CD4-positive, alpha-beta T cell treated with Interleukin-10 for 1 hour (primary cell): ENCODE data around the gene ALDH1A1.

ENCODE experiments used
- DNase-seq: peaks from one replicate; pipeline ENCODE4 v3.0.0-alpha.2; 2020

Gene ALDH1A1

DNA sequence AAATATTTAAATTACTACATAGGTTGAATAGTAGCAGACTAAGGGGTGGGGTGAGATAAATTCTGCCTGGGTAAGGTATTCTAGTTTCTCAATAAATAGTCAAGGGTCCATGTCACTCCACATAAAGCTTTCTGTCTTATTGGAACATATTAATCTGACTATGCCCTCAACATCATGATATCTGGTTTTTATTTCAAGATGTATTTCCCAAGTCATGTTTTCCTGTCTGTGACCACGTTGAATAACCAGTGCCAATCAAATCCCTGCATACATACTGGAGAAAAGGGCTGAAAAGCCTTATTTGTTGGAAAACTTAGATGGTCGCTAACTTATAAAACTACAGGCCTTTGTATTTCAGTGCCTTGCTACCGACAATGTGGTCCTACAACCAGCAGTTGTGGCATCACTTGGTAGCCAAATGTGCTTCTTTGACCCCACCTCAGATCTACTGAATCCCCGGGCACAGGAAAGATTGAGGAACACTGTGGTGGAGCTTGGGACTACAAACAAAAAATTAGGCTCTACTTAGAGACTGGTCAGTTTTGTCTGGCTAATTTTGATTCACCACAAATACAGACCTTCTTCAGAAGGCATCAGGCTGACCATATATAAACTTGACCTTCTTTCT lies 39.4 kb downstream of the ALDH1A1 start:
- no peak for DNase-seq

DNA sequence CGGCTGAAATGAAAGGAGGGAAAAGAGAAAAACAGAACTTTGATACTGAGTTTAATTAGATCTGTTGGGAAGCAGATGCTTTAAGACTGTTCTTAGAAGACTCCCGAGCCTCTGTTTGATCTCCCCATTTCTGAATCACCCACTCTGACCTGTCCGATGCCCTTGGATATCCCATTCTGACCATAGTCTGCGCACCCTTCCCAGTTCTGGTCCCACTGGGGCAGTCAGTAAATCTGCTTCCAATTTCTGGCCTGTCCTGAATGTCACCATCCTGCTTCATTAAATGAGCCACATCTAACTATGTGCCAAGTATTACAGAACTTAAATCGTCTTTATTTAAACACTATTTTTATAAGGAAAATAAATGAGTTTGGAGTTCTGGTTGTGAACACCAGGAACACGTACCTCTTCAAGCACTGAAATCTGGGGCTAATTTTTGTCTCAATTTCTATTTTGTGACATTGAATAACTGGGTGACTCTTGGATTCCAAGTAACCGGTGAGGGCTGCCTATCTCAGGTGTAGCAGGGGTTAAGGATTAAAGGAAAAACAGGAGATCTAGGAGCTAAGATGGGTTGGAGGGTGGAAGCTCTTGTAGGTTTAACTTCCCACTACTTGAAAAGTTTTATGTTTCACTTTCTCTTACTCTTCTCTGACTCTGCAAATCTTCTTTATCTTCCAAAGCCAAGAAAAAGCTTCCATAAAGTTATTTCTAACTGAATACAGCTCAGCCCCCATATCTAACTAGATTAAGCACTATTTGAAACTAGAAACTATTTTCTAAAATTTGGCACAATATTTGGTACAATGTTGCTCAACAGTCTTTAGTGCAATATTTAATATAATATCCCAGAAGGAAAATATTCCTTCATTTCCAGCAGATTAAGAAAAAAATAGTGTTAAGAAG lies 40.1 kb downstream of the ALDH1A1 start:
- DNase-seq = no peak

DNA sequence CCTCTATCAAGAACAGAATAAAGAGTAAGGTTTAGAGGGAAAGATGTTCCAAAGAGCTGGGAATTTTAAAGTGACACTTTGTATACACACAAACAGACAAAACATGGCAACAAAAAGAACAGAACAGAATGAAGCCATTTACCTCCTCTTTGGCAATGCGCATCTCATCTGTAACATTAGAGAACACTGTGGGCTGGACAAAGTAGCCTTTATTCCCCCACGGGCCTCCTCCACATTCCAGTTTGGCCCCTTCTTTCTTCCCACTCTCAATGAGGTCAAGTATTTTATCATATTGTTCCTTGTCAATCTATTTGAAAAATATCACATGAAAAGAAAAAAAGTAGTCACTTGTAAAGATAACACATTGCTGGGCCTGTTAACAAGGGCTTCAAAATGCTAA lies 41.0 kb downstream of the ALDH1A1 start:
- DNase-seq = no peak

DNA sequence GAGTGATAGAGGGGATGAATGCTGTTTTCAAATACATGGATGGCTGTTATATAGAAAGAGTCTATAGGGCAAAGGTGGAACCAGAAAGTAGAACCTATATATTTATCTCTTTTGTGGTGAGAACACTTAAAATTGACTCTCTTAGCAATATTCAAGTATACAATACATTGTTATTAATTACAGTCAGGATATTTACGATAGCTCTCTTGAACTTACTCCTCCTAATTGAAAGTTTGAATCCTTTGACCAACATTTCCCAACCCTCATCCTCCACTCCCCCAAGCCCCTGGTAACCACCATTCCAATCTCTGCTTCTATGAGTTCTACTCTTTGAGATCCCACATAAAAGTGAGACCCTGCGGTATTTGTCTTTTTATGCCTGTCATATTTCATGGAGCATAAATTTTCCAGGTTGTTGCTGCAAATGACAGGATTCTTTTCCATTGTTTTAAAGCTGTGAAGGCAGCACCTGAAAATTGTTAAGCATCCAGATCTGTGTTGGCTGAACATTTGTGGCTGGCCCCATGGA lies 41.5 kb downstream of the ALDH1A1 start:
- no peak for DNase-seq

DNA sequence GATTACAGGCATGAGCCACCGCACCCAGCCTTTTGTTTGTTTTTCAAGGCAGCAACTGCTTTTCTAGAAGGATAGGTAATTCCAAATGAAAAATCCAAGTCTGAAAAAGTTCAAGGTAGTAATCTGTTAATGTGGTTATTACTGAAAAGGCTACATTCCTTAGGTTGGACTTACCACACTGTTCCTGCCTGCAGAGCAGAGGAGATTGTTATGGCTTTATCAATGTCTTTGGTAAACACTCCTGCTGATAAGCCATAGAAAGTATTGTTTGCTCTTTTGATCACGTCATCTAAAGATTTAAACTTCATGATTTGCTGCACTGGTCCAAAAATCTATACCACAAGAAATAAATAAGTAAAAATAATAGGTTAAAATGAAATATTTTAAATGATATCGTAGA lies 43.4 kb downstream of the ALDH1A1 start:
- no peak for DNase-seq

DNA sequence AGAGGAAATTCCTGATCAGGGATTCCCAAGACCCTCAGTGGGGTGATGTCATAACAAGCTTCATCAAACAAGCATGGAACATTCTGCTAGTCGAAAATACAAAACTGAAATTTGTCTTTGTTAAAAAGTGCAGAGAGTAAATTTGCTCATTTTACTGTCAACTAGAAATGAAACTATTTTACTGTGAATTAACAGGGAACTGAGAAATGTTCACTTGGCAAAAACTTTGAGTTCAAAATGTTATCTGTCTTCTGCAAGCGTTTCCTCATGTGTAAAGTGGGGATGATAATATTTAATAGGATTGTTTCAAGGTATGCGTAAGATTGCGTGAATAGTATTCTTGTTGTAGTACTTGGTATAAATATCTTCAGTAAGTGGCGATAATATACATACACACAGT lies 45.4 kb downstream of the ALDH1A1 start:
- DNase-seq = no peak

DNA sequence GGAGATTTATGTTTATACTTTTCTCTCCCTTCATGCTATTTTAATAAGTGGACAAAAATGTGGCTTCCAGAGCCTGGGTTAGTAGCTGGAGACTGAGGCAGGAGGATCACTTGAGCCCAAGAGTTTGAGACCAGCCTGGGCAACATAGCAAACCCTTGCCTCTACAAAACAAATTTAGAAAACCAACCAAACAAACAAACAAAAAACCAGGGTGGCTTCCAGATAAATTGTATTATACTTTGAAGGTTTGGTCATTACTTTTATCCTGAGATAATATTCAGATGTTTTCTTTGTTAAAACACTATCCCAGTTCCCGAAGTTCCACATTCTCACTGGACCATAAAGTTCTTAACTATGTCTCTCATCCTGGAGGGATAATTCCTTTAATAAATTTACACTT lies 46.0 kb downstream of the ALDH1A1 start:
- no peak for DNase-seq

DNA sequence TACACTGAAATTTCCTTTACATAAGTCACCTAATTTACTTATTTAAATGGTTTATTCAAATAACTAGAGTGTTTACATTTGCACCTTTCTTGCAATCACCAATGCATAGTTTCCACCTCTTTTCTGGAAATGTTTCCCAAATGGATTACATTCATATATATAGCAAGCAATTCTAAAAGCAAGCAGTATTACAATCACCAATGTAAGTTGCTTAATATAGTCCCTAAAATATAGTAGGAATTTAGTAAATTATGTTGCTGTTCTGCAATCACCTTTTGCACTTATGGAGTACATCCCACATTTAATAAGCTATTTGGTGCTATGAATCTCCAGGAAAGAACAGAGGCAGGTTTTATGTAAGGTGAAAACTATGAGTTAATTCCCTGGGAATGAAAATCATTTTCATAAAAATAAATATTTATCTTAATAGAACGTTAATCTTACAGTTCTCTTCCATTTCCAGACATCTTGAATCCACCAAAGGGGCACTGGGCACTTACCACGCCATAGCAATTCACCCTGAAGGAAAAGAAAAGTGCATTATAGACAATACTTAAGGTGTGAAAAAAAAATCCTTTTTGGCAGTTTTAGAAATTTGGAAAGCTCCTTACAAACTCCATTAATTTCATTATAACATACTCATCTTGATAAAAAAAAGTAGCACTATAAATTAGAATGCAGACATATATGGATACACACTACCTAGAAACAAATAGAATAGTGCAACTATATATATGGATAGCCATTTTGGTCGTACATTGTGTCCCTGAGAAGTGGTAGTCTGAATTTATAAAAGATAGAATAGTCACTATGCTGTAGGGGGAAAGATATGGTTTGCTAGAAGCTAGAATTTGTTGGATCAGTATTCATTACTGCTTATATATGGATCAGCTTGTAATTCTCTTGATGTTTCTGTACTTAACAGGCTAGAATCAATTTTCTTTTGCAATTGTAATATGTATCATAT lies 47.1 kb downstream of the ALDH1A1 start:
- DNase-seq = no peak

DNA sequence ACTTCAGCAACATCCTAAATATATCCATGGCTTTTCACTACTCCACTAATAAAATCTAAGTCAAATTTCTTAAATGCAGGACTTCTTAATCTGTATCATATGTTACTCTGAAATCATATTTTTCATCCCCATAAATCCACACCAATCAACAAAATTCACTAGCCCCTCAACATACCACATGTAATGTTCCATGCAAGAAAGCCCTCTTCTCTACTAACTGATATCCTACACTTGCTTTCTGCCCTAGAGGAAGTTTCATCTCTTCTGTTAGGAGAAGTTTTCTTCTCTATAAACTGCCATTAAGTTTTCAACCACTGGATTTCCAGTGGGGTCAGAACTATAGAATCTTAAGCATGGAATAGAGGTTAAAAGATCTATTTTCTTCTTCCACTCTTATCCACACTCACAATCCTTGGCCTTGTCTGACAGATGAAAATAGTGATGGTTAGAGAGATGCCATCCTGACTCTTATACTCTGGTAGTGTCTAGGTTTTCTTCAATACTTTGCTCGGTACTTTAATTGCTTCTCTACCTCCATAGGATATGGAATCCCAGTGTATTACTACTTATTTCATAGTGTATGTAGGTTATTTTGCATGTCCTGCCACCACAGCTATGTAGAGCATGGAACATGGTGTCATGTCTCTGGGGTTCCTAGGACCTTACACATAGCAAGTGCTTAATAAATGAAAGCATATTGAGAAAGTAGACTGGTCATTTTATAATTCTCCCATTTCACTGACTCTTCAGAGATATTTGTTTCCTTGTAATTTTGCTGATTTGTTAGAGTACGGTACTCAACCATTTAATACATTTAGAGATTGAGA lies 48.4 kb downstream of the ALDH1A1 start:
- DNase-seq = no peak

DNA sequence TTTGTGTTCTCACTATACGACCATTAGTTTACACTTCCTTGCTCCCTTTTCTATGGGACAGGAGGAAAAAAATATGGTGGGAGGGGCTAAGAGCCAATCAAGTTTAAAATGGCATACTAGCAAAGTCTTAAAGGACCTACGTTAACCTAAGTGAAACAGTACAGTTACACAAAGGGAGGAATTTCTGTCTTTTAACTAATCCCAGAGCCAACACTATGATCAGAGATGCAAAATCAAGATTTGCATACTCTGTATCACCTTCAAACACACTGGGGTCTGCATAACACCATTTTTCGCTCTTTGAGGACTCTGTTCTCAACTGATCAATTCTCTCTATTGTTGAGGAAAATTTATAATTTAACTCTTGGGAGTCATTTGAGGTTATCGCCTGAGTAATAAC lies 49.8 kb downstream of the ALDH1A1 start:
- DNase-seq = no peak

DNA sequence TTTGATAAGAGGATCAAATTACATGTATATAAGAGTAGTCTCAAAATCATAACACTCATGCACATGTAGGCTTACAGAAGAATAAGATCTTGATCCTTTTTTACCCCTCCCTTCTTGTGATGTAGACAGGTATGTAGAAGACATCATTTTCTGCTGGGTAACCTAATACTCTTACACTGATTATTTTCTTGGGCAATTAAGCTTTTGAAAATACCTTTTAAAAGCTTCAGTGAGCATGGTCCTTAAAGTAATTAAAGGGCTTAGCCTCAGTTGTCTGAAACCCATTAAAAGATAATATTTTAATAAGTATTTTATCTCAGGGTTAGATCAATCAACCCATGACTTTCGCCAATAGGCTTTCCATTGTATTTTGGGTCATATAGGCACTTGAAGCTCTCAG lies 50.6 kb downstream of the ALDH1A1 start:
- no peak for DNase-seq

DNA sequence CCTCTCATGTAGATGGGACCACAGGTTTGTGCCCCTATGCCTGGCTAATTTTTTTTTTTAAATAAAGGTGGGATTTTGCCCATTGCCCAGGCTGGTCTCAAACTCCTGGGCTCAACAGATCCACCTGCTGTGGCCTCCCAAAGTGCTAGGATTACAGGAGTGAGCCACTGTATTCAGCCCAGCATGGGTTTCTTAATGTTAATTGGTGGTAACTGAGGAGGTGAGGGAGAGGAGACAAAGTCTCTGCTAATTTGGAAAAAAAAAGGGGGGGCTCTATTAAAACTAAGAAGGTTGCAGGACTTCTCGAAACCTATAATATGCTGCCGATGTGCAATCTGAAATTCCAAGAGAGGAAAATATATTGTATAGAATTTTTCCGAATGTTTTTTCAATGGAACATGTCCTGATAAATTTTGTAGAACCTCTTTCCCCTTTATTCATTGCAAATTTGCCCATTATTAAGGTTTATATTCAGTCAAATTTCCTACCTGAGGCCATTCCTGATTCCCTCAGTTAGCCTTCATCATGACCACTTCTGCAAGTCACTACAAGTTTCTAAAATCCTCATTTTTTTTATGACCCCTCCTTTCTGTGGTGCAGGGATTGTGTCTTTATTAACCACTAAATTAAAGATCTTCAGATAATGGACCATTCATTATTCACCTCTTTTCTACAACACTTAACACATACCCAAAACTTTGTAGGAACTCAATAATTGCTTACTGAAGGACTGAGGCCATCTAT lies 52.9 kb downstream of the ALDH1A1 start:
- no peak for DNase-seq

DNA sequence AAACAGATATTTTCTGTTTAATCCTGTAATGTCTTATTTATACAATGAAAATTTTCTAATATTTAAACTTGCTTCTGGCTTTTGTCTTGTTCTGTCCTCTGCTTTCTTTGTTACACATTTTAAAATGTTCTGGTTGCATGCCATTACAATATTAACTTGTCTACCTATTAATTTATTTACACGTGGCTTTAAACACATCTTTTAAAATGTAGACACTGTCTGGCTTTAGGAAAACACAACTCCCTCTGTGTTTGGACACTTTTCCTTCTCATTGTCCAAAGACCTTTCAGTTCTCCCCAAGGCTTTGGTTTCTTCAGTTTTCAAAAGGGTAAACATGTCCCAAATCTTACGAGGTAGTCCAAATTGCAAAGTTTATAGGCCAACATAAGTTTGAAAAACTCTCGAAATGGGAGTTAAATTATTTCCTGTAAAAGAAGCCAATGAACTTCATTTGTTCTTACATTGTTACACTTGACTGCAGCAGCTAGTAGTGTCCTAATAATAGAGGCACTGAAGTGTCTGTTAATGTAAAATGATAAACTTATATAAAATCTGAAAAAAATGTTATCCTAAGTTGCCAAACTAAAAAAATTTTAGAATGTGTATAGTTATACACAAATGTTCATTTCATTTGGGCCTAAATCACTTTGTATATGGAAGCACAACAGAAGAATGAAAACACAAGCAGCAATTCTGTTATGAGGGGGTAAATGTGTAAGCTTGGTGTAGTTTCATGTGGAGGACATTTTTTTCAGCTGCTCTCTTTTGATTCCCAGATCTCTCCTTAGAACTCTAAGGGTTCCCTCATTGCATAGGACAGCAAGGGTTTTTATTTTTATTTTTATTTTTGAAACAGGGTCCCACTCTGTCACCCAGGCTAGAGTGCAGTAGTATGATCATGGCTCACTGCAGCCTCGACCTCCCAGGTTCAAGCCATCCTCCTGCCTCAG lies 53.8 kb downstream of the ALDH1A1 start:
- no peak for DNase-seq

DNA sequence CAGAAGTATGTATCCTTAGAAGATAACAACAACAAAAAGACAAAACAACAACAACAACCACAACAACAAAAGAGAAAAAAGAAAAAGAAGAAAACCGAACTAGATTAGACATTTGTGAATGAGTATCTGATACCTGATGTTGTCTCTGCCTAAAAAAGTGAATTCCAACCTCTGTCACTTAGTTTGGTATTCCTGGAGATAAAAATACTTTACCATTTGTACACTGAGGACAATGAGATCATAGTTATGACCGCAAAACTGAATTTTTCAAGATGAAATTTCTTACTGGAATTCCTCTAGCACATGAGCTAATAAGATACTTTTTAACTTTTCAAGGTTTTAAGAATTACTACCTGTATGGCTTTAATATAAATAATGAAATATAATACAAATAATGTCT lies 54.5 kb downstream of the ALDH1A1 start:
- no peak for DNase-seq

DNA sequence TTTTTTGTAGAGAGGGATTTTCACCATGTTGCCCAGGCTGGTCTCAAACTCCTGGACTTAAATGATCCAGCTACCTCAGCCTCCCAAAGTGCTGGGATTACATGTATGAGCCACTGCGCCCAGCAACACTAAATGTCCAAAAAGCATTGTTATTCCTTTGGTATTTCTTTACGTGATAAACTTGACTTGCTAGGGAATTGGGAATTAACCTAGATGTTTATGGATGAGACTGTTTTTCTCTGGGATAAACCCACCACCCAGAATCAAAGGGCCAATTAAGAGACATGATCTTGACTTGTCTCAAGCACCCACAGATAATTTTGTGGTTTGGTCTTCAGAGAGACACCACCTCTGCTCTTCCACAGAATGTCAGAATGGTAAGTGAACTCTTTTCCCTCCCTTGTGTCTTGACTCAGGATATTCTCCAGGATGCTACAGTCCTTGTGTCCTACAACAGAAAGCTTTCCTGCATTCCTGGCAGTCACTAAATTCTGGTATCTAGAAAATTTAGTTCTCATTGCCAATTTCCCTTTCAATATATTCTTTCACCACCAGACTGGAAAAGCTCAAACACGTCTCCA lies 55.7 kb downstream of the ALDH1A1 start:
- DNase-seq = no peak

DNA sequence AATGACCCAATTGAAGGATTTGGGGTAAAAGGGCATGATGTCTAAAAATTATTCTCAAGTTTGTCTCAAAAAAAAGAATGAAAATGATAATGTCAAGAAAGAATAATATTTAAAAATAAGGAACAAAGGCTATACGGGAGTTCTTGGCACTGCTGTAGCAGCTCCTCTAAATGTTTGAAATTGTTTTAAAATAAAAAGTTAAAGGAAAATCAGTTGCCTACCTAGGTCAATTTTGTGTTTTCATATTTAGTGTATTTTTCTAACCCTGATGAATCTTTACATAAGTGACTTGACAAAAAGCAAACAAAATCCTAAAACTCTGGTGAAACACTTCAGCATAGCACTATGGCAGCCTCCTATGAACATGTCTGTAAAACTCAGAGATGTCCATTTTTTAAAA lies 56.4 kb downstream of the ALDH1A1 start:
- no peak for DNase-seq

DNA sequence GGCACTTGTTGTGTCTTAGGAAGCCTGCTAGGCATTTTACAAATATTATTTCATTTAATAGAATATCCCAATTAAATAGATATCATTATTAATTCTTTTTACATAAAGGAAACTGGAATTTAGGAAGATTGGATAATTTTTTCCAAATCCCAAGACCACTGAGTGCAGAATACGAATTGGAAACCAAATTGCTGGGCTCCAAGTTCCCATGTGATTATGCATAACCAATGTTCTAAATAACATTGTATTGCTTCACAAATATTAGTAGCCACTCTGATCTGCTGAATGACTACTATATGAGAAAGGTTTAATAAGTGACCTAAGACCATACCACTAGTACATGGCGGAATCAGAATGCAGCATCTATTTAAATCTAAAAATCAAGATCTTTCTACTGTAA lies 57.7 kb downstream of the ALDH1A1 start:
- no peak for DNase-seq

DNA sequence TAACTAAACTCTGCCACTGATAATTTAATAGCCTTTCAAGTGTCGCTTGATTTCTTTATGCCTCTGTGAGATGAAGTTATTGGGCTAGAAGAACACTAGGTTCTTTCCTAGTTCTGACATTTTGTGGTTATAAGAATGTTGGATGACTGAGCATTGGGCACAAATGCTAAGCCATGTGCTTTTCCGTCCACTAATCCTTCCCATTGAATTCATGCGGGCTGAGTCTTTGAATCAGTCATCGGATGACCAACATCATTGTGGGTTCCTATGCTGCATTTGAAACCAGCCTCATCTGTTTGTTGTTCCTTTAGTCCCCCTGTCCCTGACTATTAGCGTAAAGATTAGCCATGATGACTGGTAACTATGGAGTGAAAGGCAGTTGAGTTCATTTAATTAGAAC lies 58.5 kb downstream of the ALDH1A1 start:
- DNase-seq = no peak

DNA sequence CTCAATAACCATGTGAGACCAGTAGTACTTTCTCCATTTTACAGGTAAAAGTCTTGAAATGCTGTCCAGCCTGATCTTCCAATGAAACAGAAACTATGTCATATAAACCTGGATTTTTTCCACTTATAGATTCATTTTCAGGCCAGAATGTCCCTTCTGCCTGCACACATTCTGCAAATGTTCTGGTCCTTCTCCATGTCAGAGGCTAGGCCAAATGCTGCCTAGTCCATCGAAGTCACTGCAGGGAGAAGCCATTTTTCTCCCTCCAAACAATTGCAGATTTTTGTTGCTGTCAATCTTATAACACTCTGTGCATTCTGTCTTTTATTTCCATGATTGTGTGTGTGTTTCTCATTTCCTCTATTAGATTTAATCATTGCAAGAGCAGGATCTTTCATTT lies 59.4 kb downstream of the ALDH1A1 start:
- DNase-seq = no peak

DNA sequence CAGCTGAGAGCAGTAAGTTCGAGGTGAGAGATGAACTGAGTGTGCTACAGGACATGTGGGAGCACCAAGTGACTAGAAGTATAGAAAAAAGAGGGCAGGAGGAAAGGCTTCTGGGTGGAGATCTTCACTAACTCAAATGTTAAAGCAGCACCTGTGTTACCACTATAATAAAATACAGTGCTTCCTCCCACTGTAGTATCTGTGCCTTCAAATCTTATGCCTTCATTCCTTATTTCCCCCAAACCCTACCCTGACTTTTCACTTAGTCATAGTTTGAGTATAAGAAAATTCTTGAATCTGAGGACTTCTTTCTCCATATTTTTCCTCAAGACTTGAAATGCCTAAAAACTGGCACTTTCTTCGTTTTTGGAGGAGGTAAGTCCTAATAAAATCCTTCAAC lies 61.8 kb downstream of the ALDH1A1 start:
- DNase-seq = no peak
